HG03159 (cell line): ENCODE measurements around the gene SLC30A3.
"Not testable (repeated sequence)": the region's sequence is repeated elsewhere in the genome, so short reads cannot be mapped to it uniquely, and the experiment has no call there.

Experiments
- ATAC-seq: cut with Tn5 transposase; IDR thresholded peaks from one replicate; pipeline ENCODE4 v1.9.1; 2021; ENCODE audit warnings: mild to moderate bottlenecking, moderate library complexity; ENCODE audit not compliant: unreplicated experiment

SLC30A3 gene

DNA sequence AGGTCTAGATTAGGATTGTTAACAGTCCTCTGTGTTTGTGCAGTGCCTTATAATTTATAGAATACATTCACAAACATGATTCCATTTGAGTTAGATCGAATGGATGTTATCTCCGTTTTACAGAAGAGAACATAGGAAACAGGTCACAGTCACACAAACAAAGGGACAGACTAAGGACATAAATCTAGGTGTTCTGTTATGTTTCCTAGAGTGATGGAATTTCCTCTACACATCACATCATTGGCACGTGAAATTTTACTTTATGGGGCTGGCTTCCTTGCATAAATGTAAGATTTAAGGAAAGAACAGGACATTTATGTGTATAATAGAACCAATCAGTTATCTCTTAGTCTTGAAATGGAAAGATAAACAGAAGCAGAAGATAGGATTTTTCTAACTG, 25.8 kb upstream of the SLC30A3 start:
- no peak for ATAC-seq

DNA sequence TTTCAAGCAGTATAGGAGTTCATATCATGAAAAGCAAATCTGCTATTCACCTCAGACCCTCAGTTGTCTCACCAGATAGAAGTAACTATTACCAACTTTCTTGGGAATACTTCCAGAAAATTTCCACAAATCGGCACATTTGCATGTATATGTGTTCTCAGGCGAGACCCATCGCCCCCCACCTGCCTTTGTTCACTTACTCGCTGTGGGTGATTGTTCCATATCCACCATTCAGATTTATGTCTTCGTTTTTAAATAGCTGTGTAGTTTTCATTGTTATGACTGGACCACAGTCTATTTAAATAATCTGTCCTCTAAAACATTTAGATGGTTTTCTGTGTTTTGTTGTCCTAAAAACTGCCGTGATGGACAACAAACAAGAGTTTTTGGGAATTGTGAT, 22.6 kb upstream of the SLC30A3 start:
- ATAC-seq = no peak

DNA sequence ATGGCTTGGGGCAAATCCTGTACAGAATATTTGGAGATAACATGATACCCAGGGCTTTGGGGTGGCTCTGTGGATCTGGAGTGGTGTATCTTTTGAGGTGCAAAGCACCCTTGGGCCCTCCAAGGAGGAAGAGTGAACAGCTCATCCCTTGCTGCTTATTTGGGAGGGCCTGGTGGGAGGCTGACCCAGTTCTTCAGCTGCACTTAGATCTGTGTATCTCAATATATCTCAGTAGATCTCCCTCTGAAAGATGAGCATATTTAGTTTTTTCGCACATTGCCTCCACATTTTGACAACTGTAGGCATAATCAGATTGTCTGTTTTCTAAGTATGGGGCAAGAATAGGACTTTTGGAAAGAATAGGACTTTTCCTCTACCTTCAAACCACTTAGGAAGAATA, 22.1 kb upstream of the SLC30A3 start:
- ATAC-seq = no peak

DNA sequence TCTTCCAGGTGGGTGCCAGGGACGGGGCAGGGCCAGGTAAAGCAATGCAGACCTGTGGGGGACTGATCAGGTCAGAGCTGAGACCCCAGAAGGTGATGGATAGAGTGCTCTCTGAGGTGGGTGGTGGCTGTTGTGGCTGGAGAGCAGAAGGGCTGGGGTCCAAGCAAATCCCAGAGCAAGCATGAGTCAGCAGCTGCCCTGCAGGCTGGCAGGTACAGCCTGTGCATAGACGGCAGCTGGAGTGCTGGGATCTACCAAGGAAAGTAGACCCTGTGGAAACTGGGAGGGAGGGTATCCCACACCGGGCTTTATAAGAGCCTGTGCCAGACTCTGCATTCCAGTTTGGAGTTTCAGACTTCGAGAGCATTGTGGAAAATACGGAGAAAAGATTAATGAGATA, 20.0 kb upstream of the SLC30A3 start:
- ATAC-seq = no peak

DNA sequence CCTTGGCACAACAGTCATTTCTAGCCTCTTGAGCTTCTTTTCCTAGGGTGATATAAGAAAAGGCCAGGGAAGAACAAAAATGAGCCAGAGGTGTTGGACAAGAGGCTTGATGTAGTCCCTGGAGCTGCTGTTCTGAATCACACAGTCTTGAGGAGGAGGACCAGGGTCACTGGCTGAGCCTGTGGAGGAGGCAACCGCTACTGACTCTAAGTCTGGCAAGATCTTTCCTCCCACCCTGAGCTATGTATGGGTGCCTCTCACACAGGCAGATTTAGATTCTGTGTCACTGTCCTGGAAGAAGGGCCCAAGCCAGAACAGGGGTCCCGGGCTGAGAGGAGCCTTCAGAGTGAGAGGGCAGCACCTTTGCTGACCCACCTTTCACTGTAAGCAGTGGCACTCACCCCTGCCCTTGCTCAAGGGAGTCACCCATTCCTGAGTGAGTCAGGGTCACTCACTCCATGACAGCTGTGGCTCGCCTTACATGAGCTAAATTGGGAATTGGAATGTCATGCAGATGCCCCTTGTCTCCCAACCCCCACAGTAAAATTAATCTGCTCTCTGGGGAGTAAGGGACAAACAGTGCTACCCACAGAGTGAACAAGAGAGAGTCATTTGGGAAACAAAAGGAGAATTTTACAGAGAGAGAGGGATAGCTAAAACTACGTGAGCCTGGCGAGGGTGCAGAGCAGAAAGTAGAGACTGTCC, 19.2 kb upstream of the SLC30A3 start, which contains the start of gene TRIM54:
TRIM54 (plus strand) TSS at position 575 of the 705 bp plus-strand sequence. CDS start 303 bp downstream, outside the sequence.
- ATAC-seq = no peak

DNA sequence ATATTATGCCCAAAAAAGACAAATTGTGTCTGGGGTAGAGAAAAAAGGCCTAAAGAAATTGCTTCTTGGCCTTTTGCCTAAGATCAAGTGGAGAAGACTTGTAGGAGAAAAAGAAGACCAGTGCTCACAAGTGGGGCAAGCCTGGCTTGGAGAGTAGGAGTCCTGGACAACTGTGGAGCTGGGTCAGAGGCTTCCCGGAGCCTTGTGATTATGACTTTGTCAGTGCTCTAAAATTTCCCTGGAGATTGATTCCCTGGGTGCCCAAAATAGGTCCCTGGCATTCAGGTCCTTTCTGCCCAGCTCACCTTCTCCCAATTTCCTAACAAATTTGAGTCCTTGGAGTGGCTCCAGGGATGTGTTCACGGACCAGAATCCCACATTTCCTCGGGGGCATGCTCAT, 18.6 kb upstream of the SLC30A3 start:
- ATAC-seq = no peak

DNA sequence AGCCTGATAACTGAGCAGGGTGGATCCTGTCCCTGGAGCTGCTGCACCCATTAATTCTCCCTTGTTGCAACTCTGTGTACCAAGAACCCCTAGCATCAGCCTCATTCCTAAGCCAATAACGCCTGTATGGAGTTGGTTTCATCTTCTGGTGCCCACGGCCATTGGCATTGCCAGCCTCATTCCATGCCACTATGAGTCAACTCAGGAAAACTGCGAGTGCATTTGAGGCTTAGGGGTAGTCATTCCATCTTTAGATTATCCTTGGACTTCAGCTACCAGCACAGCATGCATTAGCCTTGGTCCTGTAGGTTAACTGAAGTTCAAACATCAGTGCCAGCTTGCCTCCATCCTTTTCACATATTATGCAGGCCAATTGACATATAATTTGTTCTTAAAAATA, 18.0 kb upstream of the SLC30A3 start:
- no peak for ATAC-seq

DNA sequence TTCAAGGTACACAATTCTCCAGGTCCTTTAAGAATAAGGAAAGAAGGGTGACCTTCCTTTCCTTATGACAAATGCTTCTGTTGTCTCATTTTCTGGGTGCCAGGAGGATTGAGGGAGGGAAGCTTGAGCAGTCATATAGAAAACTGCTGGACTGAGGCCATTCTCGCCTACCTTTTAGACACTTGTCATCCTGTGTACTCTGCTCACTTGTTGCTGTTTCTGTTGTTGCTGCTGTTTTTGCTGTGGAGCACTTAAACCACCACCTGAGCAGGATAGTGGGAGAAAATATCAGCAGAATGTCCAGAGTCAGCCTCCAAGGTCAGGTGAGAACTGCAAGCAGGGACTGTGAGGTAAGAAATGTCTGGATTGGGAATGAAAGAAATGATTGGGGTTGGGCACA, 15.2 kb upstream of the SLC30A3 start:
- ATAC-seq = no peak

DNA sequence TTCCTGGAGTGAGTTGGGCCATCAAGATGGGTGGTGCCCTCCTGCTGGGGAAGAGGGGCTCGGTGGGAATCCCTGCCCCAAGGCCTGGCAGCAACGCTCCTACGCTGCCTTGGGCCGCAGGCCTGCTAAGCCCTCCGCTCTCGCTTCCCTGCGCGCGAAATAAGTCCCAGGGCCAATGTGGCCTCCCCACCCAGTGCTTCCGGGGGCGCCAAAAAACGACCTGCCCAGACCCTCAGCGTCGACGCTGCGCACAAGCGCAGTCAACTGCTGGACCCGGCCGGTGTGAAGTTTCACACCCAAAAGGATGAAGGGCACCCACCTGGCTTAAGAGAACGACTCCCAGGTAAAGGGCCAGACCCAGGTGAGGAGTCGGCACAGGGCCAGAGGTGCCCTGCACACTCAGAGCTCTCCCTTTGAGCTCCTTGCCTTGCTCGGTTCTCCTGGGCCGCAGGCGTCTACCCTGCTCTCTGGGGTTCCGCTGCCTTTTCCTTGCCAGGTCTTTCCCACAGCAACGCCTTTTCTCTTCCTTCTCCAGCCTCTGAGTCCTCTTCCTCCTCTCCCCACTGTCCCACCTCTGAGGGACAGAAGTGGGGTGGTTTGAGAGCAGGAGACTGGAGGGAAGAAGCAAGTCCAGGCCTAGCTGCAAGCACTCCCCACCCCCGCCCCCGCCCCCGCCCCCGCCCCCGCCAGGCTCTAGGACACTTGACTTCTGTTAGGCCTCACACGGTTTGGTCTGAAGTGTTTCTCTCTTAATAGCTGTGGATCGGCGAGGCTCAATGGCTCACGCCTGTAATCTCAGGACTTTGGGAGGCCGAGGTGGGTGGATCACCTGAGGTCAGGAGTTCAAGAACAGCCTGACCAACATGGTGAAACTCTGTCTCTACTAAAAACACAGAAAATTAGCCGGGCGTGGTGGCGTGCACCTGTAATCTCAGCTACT, 12.6 kb upstream of the SLC30A3 start, which contains the start of gene DNAJC5G:
DNAJC5G (plus strand) TSS at position 223 of the 940 bp plus-strand sequence. CDS start 1,296 bp downstream, outside the sequence.
- no peak for ATAC-seq

DNA sequence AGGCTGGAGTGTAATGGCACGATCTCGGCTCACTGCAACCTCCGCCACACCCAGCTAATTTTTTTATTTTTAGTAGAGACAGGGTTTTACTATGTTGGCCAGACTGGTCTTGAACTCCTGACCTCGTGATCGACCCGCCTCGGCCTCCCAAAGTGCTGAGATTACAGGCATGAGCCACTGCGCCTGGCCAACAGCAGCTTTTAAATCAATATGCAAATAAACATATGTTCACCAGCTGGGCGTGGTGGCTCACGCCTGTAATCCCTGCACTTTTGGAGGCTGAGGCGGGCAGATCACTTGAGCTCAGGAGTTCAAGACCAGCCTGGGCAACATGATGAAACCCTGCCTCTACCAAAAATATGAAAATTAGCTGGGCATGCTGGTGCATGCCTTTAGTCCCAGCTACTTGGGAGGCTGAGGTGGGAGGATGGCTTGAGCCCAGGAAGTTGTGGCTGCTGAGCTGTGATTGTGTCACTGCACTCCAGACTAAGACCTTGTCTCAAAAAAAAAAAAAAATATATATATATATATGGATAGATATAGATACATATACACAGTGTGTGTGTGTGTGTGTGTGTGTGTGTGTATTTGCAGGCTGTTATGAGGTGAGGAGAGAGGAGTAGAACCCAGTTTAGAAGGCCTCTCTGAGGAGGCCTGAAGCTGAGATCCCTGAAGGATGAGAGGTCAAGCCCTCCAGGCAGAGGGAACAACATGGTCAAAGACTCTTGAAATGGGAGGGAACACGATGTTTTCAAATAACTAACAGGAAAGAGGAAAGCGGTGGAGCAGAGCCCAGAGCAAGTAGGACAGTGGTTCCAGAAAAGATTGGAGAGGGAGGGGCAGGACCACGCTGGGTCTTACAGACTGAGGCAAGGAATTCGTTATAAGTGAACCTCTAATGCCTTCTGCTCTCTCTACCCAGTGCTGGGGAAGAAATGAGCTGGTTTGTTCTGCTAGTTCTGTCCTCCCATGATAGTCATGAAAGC, 10.0 kb upstream of the SLC30A3 start:
- ATAC-seq = not testable (repeated sequence)

DNA sequence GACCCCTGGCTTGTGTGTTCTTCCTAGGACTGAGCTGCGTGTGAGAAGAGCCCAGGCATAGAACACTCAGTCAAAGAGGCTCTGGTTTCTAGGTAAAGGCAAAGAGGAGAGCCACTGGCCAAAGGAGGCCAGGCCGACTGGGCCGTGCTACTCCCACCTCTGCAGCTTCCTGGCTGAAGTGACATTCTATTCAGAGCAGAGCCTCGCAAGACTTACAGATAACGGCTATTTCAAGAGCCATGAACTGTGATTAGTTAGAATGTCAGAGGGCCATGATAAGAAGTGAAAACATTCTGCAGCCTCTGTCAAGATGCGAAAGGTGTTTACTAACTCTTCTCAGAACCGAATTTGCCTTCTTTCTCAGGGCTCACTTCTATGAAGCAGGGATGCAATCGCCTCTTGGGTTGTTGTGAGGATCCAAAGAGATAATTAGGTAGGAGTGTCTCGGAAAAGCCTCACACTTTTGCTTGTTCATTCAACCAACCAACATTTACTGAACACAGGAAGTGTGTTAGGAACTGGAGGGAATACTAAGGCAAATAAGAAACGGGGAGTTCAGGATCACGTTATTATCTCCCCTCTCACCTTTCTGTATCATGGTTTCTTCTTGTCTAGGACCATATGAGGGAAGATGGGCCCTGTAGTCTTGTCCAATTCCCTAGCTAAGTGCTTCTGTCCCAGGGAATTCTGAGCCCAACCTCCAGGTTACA, 8.9 kb upstream of the SLC30A3 start:
- ATAC-seq = no peak

DNA sequence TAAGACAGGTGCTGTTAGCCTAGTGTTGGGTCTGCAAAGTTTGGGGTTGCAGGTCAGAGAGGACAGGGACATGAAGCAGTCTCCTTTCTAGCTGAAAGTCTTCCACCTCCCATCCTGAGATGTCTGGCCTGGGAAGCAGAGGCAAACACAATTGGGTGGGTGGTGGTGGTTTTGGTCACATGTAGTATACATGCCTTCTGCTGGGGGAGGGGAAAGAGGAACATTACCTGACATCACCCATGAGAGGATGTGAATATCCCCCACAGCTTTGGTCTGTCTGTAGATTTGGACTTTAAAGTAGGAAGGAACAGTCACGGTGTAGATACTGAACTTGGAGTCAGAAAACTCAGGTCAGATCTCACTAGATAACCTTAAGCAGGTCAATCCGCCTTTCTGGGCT, 7.8 kb upstream of the SLC30A3 start:
- ATAC-seq = no peak

DNA sequence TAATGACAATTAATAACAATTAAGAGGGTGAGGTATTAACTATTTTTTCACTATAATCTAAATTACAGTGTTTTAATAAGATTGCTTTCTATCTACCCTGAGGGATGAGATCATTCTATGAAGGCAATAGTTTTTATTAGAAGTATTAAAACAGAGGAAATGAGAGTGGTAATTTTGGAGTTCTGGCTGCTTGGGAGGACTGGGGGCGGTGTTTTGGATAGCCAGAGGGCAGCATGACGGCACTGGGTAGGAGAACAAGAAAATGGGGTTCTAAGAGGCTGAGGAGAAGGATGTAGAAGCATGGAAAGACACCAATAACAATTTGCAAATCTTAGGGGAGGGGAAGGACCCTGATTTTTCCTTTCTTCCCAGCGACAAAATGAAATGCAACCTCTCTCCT, 7.3 kb upstream of the SLC30A3 start:
- no peak for ATAC-seq

DNA sequence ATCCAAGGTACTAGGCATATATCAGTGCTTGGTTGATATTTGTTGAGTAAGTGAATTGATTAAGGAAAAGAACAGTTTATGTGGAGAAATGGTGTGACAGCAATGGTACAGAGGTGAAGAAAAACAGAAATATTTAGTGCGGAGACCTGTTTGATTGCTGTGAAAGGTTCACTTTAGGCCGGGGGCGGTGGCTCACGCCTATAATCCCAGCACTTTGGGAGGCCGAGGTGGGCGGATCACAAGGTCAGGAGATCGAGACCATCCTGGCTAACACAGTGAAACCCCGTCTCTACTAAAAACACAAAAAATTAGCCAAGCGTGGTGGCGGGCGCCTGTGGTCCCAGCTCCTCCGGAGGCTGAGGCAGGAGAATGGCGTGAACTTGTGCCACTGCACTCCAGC, 5.4 kb upstream of the SLC30A3 start:
- ATAC-seq = not testable (repeated sequence)

DNA sequence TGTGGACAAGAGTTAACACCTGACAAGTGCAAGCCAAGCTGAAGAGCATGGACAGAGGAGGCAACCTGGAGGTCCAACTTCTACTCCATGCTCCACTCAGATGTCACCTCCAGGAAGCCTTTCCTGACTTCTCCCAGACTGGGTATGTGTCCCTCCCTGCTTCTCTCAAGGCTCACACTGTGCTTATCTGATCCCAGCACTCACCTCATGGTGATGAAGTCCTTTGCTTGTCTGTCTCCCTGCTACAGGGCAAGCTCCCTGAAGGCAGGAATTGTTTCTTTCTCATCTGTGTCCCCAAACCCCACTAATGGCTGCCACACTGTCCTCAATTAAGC, 2.7 kb upstream of the SLC30A3 start:
- ATAC-seq = no peak

DNA sequence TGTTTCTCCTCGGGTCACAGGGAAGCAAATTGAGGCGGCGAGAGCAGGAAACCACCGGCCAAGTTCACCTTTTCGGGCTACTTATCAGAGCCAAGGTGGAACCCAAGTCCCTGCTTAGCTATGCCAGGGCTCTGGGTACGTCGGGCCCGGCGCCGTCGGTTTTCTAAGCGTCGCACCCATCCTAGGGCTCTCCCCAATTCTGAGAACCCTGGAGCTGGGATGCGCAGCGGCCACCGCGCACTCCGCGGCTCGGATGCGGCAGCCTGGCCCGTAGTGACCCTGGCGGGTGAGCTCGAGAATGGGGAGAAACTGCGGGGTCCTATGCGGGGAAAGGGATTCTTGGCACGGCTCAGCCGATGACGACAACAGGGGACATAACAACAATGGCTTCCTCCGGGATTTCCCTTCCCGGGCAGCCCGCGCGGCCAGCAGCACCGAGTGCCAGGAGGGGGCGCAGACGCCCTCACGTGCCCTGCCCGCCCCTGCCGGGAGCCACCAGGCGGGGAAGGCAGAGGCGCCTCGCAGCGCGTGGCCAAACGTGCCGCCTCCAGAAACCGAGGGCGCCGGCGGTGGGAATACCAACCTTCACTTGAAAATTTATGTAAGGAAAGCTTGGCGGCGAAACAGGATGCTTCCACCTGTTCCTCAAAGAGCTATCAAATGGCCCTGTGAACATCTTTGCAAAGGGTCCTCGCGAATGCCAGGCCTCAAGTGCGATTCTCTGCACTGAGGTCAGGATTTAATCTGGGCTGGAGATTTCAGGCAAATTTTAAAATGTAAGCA, 2.1 kb upstream of the SLC30A3 start:
- ATAC-seq = no peak

DNA sequence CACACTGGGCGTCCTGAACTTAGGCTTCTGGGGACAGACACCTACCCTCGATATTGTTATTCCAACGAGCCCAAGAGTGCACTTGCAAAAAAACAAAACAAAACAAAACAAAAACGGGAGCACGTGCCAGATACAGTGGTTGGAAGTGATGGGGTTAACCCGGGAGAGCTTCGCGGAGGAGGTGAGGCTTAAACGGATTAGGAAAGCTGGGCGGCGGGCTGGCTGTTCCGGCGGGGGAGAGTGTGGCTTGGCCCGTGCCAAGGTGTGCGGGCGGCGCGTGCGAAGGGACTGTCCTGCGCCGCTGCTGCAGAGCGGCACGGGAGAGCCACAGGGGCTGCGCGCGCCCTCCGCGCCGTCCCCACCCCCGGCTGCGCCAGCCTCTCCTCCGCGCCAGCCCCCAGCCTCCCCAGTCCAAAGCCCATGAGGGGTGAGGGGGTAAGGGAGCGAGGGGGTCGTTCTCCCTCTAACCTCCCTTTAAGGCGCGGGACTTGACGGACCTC, 1.5 kb upstream of the SLC30A3 start:
- no peak for ATAC-seq

DNA sequence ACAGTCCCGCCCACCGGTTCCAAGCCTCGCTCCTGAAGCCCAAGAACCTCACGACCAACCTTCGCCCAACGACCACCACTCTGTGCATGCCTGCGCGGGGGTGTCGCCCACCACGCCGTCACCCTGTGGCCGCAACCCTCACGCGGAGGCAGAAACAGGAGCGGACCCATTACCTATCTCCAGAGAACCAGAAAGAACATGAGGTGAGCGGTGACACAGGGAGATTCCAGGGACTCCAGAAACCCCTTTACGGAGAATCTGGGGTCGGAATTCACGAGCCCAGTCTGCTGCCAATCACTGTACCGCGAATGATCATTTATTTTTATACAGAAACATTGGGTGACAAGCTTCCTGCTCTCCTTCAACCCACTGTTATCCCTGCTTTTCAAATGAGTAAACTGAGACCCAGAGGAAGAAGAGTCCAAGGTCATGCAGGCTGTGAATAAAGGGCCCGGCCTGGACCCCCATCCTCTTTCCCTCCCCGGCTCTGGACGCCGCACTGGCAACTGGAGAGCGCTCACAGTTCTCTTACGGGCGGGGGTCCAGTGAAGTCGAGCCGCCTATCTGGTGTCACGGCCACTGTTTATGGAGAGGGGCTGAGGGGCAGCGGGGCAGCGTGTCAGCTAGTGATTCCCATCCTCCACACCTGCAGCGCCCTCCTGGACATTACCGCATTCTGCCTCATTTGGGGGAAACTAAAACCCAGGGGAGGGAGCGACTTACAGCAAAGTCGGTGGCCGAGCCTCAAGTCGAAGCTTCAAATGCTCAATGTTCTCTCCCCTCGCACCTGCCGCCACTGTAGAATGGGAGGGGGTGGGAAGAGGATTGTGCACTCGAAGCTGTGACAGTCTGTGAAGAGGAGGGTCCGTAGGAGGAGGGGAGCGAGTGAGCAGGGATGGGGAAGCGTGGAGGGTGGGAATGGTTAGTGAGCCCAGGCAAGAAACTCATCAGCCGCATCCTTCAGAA, 723 bp upstream of the SLC30A3 start:
- no peak for ATAC-seq
